Upper lobe of left lung (tissue), 4 donors: ENCODE results near the gene EVA1B.

Source experiments
- POLR2A ChIP-seq, 4 donors: fragments of 450-650 bp; IDR thresholded peaks; one replicate each; pipeline ENCODE4 v1.5.1; 2016 to 2017; ENCODE audit warnings: antibody characterized with exemption in 4 of 4, mild to moderate bottlenecking in 2 of 4
- POLR2AphosphoS5 ChIP-seq, 2 donors: sonication (generic); formaldehyde crosslinking; IDR thresholded peaks; one replicate each; pipeline ENCODE4 v1.5.1; 2017; ENCODE audit warnings: antibody characterized with exemption in 2 of 2
- TF ChIP-seq, protein P1 (sequence below), 6 experiments: fragments of 450-650 bp in 4 of 6; fragments of 200-600 bp in 2 of 6; sonication (generic) in 2 of 6; IDR thresholded peaks; one replicate each; pipeline ENCODE4 v1.5.1; 2016 to 2019; ENCODE audit warnings: antibody characterized with exemption in 6 of 6

DNA sequence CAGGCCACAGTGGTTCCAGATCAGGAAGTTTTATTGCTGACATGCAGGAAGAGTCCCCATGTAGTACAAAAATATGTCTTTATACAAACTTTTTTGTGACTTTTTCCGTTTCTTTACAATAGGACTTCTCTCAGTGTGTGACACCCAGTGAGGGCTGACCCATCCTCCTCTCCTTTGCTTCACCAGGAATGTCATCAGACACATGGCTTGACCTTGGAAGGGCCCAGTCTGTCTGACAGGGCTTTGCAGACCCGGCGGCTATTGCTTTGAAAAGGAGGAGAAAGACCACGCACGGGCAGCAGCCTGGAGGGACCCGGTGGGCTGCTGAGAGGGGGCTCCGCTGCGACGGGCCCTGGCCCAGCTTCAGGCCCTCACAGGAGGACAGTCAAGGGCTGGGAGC, 16.2 kb upstream of the EVA1B start:
- TF ChIP-seq, protein P1, sequence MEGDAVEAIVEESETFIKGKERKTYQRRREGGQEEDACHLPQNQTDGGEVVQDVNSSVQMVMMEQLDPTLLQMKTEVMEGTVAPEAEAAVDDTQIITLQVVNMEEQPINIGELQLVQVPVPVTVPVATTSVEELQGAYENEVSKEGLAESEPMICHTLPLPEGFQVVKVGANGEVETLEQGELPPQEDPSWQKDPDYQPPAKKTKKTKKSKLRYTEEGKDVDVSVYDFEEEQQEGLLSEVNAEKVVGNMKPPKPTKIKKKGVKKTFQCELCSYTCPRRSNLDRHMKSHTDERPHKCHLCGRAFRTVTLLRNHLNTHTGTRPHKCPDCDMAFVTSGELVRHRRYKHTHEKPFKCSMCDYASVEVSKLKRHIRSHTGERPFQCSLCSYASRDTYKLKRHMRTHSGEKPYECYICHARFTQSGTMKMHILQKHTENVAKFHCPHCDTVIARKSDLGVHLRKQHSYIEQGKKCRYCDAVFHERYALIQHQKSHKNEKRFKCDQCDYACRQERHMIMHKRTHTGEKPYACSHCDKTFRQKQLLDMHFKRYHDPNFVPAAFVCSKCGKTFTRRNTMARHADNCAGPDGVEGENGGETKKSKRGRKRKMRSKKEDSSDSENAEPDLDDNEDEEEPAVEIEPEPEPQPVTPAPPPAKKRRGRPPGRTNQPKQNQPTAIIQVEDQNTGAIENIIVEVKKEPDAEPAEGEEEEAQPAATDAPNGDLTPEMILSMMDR (IDR thresholded peaks at IDR 0.05): no peak
- TF ChIP-seq POLR2A (IDR thresholded peaks at IDR 0.05) (no peak), POLR2AphosphoS5 (IDR thresholded peaks at IDR 0.05) (no peak)
